ENCODE data around the gene ALDH3B2.
"Not testable (repeated sequence)": the region's sequence is repeated elsewhere in the genome, so short reads cannot be mapped to it uniquely, and the experiment has no call there.

GRCh38 chr11:67618901-67619659 lies 55.3 kb downstream of the ALDH3B2 start:
- TF ChIP-seq POLR2A, CTCF (IDR thresholded peaks at IDR 0.05): not testable (repeated sequence)

All from Peyer's patch (tissue), 4 donors.